ENCODE measurements around the gene SAMD11. TPM values are rescaled to one million over a fixed set of nuclear protein-coding genes. Genes with fewer than 3 reads are reported as not detected.

Gene SAMD11
- total and polyA plus RNA-seq, 2 of the 8 experiments (the other 6 are each of a cell fraction or from before 2014, with no cell fraction given) = 0.18 to 0.30 TPM

GRCh38 chr1:911875-912739 is 11.6 kb upstream of the SAMD11 start:
- Histone ChIP-seq H2BK120ac (replicated peaks; ENCODE audit: low read depth, low read length) (no peak overlapping the region), H3K23ac (ENCODE audit: insufficient read length) (no peak overlapping the region), H3K23me2 (ENCODE audit: low read depth, low read length) (no peaks in the 10 kb centered on the region), H3K4me3 (ENCODE audit: extremely low read depth in 1 of 4, insufficient read depth in 2 of 4, low read depth in 3 of 4, low read length in 4 of 4) (no peak overlapping the region), H2AFZ (ENCODE audit: low read length) (no peak overlapping the region), H2BK15ac (ENCODE audit: low read length) (peak overlapping the region; percentile 81; the same call in 1 of the 2 replicates), H4K91ac (replicated peaks; ENCODE audit: insufficient read length, low read length) (no peak overlapping the region), H4K20me1 (replicated peaks in 1 of 2; ENCODE audit: control insufficient read depth in 1 of 2, insufficient read depth in 2 of 2, low read length in 2 of 2) (peaks cover 6 to 9% of the 10 kb centered on the region in 2 experiments), H3K27me3 (replicated peaks in 1 of 4; ENCODE audit: control insufficient read depth in 3 of 4, extremely low read depth in 1 of 4, insufficient read depth in 3 of 4, low read length in 3 of 4) (peaks cover 0 to 69% (median 43%) of the 10 kb centered on the region in 4 experiments; a peak in 6 of 7 replicates), H3K9ac (replicated peaks in 1 of 4; ENCODE audit: extremely low read depth in 1 of 4, low read depth in 3 of 4, low read length in 3 of 4) (no peak overlapping the region), H3K79me1 (ENCODE audit: low read depth, low read length) (no peaks in the 10 kb centered on the region), H3K27ac (ENCODE audit: low read depth, low read length) (no peak overlapping the region), H4K5ac (ENCODE audit: insufficient read length, low read depth, low read length) (no peak overlapping the region), H4K8ac (ENCODE audit: extremely low read depth, insufficient read depth, low read length) (no peak overlapping the region), H3K9me3 (ENCODE audit: insufficient read depth in 2 of 2, low read depth in 1 of 2, low read length in 1 of 2) (no peaks in the 10 kb centered on the region; a peak in 1 of 4 replicates), H2BK20ac (ENCODE audit: low read length) (no peak overlapping the region), H3K14ac (ENCODE audit: insufficient read length) (no peak overlapping the region), H3K79me2 (ENCODE audit: control insufficient read depth in 1 of 2, insufficient read depth in 2 of 2, low read length in 2 of 2) (no peaks in the 10 kb centered on the region), H3K4me1 (replicated peaks in 1 of 4; ENCODE audit: control insufficient read depth in 3 of 4, insufficient read depth in 4 of 4, low read length in 3 of 4) (no peaks in the 10 kb centered on the region; a peak in 1 of 7 replicates), H2BK12ac (ENCODE audit: low read depth, low read length) (no peak overlapping the region), H2BK5ac (ENCODE audit: low read depth, low read length) (no peak overlapping the region), H3K4me2 (ENCODE audit: insufficient read depth in 1 of 2, low read depth in 2 of 2, low read length in 2 of 2) (no peak overlapping the region), H3K36me3 (ENCODE audit: control insufficient read depth in 2 of 4, insufficient read depth in 4 of 4, low read length in 3 of 4) (no peaks in the 10 kb centered on the region), H2AK5ac (ENCODE audit: low read depth, low read length) (no peak overlapping the region), H3K4ac (replicated peaks; ENCODE audit: insufficient read length, low read depth, low read length) (no peak overlapping the region), H3K18ac (ENCODE audit: extremely low read depth, low read length) (no peak overlapping the region), H3K56ac (replicated peaks; ENCODE audit: insufficient read length, low read depth, low read length) (no peak overlapping the region)
- ChIA-PET POLR2A (ENCODE audit: partially characterized antibody) (interaction anchor here (0.9 to 2.2 kb wide), 4 partner anchors 11 to 162 kb away, joined by 3 to 7 read pairs (median 4); partner anchors contain the start of genes RNF223 and SAMD11), CTCF (ENCODE audit: partially characterized antibody) (interaction anchor here (0.6 to 2.0 kb wide), 12 partner anchors 8 to 349 kb away, joined by 3 to 18 read pairs (median 4); partner anchors contain the start of gene SAMD11)
- FAIRE-seq (no peak), DNase-seq (ENCODE audit: low read depth in 1 of 2, low spot score in 2 of 2) (no peak)
- WGBS, 2 experiments (ENCODE audit: extremely low coverage in 1 of 2, insufficient coverage in 1 of 2, insufficient read length in 1 of 2, insufficient replicate concordance in 2 of 2, low coverage in 1 of 2, low lambda C conversion rate in 2 of 2, missing lambda C conversion rate in 1 of 2) = 78% methylated on average over 13 of the region's 15 CpGs; no CpG with 5 or more reads in 1 of the 2 experiments
- no peak for TF ChIP-seq RAD21 (IDR thresholded peaks at IDR 0.05 in 1 of 2, conservative IDR thresholded peaks at IDR 0.05 in 1 of 2; ENCODE audit: low read depth in 2 of 2, low read length in 2 of 2)
- TF ChIP-seq CHD1 (IDR thresholded peaks at IDR 0.05; ENCODE audit: low read depth, low read length) = no peak
- TF ChIP-seq POU5F1 (IDR thresholded peaks at IDR 0.05; ENCODE audit: low read depth, low read length) = no peak
- no peak for TF ChIP-seq TAF1 (IDR thresholded peaks at IDR 0.05; ENCODE audit: low read depth, low read length)
- peak; percentile 37 for TF ChIP-seq EZH2 (IDR thresholded peaks at IDR 0.05; ENCODE audit: low read depth, low read length, severe bottlenecking)
- no peak for TF ChIP-seq GTF2F1 (IDR thresholded peaks at IDR 0.05; ENCODE audit: borderline replicate concordance, low read depth, low read length)
